Kidney tubule cell (primary cell): Measurements from ENCODE around the gene COL15A1.

Source experiments
- DNase-seq: peaks from one replicate; pipeline ENCODE4 v3.0.0-alpha.2; 2018; ENCODE audit warnings: low spot score

The COL15A1 gene

DNA sequence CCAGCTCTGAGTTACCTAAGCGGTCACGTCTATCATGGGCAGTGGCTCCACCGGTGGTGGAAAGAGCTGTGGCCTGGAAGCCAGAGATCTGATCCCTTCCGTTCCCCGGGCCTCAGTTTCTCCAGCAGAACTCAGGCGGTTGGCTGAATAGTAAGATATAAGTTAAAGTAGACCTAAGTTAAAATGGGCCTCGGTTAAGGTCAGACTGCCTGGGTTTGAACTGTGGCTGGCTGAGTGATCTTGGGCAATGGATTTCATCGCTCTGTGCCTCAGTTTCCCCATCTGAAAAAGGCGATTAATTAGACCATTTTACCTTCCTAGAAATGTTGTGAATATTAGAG is 997 bp downstream of the COL15A1 start:
- no peak for DNase-seq

DNA sequence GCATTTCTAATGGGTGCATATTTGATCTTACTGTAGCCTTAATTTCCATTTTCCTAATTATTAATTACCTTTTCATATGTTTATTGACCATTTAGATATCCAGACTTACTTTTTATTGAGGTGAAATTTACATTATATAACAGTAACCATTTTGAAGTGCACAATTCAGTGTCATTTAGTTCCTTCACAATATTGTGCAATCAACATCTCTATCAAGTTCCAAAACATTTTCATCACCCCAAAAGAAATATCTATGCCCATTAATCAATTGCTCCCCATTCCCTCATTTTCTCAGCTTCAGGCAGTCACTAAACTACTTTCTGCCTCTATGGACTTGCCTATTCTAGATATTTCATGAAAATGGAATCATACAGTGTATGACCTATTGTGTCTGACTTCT is 5.9 kb downstream of the COL15A1 start:
- DNase-seq = no peak

GRCh38 chr9:98950262-98950661 is 6.6 kb downstream of the COL15A1 start:
- no peak for DNase-seq

DNA sequence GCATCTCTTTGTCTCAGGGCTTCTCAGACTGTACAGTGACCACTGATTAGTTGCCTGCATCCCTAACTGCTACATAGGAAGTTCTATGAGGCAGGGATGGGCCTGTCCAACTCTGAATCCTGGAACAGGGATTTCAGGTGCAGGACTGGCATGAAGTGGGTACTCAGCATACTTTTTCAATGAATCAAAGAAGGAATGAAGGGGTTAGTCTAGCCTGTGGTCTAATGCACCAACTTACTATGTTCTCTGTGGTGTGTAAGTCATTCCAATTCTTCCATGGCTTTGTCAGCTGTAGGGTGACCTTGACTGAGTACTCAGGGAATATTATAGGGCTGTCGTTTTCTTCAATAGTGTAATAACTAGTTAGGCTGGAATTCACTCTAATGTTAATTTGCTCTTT is 8.3 kb downstream of the COL15A1 start:
- DNase-seq = peak; percentile 21

- DNase-seq = no peak
Measured at GRCh38 chr9:98953581-98954243, 10.0 kb downstream of the COL15A1 start.

DNA sequence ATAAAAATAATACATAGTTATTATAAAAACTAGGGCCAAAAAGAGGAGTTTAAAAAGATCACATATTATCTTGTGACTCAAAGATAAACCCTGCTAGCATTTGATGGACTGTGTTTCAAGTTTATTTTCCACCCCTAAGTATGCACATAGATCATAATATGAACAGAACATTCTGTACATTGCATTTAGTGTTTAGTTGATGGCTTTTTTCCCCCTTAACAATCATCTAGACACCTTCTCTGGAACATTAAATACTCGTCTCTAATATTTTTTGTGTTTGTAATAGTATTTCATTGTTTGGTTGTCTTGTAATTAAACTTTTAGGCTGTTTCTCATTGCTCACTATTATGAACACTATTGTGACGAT is 10.5 kb downstream of the COL15A1 start:
- no peak for DNase-seq

DNA sequence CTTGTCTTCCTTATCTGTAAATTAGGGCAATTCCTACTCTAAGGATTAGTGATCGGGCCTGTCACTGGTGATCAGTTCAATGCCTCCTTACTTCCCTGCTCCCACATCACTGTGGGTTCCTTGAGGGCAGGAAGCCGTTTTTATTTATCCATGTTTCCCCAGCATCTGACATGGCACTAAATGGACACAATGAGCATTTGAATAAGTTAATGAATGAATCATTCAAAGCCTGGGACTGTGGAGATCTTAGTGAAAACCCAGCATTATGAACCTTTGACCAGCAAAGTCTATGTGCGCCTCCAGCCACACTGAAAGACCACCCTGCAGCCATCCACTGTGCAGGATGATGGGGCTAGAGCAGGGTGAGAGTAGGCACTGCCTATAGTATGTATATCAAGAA is 11.6 kb downstream of the COL15A1 start:
- no peak for DNase-seq

DNA sequence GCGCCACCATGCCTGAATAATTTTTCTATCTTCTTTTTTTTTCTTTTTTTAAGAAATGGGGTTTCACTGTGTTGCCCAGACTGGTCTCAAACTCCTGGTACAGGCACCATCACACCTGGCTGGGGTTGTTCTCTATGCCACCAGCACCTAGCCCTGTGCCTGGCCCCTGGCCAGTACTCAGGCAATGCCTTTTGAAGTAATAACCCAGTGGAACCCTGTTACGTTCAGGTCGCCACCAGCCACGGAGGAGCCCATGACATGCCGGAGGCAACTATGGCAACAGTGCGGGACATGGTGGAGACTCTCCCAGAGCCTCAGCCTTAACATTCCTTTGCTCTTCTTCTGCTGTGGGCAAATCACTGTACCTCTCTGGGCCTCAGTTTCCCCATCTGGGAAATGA is 14.1 kb downstream of the COL15A1 start:
- no peak for DNase-seq

- DNase-seq = no peak
Measured at GRCh38 chr9:98958271-98958984, 14.7 kb downstream of the COL15A1 start.

- DNase-seq = no peak
Measured at GRCh38 chr9:98960409-98960808, 16.7 kb downstream of the COL15A1 start.

DNA sequence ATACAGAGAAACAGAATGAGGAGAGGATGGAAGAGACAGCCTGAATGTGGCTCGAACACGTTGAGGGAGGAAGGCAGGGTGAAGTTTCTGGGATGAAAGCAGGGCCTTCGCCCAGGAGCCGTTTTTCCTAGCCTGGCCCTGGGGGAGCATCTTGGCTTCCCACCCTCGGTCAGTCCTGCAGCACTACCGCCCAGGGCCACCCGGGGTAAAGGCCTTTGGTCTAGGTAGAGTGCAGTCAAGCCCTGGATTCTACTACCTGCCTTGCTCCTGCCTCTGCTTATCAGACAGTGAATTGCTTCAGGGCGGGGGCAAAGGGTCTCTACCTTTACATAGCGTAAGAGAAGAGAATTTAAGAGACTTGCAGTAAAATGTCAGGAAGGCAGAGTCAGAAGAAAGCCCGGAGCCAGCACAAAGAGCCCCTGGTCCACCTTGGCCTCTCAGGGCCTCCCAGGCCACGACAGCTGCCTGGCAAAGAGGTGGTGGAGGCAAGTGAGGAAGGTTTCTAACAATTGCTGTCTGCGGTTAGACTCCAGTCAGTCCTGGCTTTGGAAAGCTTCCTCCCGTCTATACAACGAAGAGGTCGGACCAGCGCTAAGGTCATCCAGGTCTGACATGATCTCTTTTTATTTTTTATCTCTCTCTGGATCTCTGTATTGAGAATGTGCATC is 17.9 kb downstream of the COL15A1 start:
- DNase-seq = no peak

- no peak for DNase-seq
Measured at GRCh38 chr9:98962181-98962560, 18.5 kb downstream of the COL15A1 start.

- peak; percentile 23 for DNase-seq
Measured at GRCh38 chr9:98962861-98963260, 19.2 kb downstream of the COL15A1 start.

DNA sequence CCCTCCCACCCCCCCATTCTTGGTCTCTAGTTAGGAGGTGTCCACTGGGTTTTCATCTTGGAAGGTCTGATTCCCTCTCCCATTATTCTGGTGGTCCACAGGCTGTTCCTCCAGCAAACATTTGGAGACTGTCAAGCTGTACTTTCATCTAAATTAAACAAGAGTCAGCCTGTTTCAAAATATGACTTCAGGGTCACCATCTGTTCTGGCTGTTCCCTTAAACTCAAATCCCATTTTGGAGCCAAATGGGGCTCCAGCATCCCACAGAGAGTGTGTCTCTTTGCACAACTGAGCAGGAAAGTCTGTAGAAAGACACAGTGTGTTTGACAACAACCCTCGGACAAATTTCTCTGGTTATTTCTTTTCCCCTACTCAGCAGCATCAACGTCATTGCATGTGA is 20.5 kb downstream of the COL15A1 start:
- DNase-seq = no peak

- no peak for DNase-seq
Measured at GRCh38 chr9:98964911-98965336, 21.2 kb downstream of the COL15A1 start.

DNA sequence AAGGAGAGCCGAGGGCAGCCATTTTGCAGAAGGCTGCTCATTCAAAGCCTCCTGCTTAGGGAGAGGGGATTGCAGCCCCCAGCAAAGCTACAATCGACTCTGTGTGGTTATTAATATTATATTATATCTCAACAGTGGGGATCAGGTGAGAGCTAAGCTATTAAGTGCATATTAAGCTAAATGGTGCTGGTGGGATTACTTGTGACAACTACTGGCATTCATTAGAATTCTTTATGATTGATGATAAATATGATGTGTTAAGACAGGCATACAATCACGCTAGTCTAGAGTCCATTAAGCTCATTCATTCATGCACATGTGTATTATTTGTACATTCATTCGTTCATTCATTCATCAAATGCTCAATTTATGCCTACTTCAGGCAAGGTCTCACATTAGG is 23.0 kb downstream of the COL15A1 start:
- DNase-seq = no peak

- no peak for DNase-seq
Measured at GRCh38 chr9:98967257-98967656, 23.6 kb downstream of the COL15A1 start.

GRCh38 chr9:98967680-98968079 is 24.0 kb downstream of the COL15A1 start:
- no peak for DNase-seq

GRCh38 chr9:98968601-98969337 is 25.1 kb downstream of the COL15A1 start:
- no peak for DNase-seq

- no peak for DNase-seq
Measured at GRCh38 chr9:98970532-98971041, 26.9 kb downstream of the COL15A1 start.

DNA sequence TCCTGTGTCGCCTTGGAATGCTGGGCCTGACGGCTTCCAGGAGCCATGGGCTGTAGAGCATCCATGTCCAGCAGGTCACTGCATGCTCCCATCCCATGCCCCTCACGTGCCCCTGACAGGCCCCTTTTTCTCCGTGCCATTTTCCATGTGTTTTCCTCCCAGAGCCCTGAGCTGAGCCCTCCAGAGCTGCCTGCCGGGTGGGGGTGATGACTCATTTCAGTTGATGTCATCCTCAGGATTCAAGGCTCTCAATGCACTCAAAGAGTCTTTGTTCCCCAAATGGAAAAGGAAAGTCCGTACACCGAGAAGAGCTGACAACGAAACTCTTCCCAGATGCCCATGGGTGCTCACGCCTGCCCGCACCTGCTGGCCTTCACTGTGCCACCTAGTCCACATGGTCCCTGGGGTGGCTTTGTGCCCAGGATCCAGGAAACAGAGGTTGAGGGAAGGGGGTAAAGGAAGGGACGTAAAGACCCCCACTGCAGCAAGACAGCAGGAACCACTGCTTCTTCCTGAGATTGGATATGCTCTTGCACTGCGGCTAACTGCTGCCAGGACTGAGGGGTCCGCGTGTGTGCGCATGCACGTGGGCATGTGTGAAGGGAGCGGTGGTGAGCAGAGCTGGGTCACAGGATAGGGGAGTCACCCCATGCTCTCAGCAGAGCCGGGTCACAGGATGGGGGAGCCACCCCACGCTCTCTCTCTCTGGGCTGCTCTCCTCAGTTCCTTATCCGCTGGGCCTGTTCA is 27.6 kb downstream of the COL15A1 start:
- peak; percentile 65 for DNase-seq

GRCh38 chr9:98971915-98972223 is 28.2 kb downstream of the COL15A1 start:
- no peak for DNase-seq
